NCI-H146 treated with DMSO at 0.1 percent for 48 hours (cell line): ENCODE measurements around the gene COL18A1.
"Not testable (repeated sequence)": the region's sequence is repeated elsewhere in the genome, so short reads cannot be mapped to it uniquely, and the experiment has no call there.

ENCODE experiments used
- DNase-seq: peaks from one replicate; lab custom pipeline; 2025; ENCODE audit not compliant: unreplicated experiment; lab: John Stamatoyannopoulos, UW

COL18A1 gene

DNA sequence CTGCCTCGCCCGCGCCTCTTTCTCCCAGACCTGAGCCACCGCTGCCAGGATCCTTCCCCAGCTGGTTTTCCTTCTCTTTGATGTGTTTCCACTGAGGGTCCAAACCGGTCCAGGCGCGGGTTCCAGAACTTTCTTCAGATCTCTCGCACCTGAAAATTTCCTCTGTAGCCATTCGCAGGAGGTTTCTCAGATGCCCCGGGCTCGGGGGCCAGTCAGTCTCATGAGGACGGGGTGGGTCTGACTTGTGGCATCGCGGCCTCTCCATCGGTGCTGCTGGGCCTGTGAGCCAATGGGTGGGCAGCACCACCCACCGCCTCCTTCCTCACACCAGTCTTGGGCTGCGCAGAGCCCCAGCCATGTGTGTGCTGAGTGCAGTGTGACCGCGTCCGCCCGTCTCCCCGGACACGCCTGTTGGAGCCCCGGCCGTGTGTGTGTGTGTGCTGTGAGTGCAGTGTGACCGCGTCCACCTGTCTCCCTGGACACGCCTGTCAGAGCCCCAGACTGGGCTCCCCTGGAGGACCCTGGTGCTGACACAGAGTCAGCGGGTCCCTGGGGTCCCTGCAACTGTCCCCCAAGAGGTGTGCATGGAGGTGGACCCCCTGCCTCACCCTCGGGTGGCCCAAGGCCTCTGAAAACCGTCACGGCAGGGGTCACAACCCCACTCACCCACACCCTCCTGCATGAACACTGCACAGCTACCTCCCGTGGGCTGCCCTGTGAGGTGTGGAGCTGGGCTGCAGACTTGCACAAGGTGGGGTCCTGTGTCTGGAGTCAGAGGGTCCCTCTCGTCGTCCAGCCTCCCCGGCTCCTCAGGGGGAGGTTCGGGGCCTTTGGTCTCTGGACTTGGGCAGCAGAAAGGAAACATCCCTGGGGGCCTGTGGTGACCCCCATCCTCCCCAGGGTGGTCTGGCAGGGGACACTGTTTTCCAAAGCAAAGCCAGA is 20.2 kb downstream of the COL18A1 start:
- no peak for DNase-seq

DNA sequence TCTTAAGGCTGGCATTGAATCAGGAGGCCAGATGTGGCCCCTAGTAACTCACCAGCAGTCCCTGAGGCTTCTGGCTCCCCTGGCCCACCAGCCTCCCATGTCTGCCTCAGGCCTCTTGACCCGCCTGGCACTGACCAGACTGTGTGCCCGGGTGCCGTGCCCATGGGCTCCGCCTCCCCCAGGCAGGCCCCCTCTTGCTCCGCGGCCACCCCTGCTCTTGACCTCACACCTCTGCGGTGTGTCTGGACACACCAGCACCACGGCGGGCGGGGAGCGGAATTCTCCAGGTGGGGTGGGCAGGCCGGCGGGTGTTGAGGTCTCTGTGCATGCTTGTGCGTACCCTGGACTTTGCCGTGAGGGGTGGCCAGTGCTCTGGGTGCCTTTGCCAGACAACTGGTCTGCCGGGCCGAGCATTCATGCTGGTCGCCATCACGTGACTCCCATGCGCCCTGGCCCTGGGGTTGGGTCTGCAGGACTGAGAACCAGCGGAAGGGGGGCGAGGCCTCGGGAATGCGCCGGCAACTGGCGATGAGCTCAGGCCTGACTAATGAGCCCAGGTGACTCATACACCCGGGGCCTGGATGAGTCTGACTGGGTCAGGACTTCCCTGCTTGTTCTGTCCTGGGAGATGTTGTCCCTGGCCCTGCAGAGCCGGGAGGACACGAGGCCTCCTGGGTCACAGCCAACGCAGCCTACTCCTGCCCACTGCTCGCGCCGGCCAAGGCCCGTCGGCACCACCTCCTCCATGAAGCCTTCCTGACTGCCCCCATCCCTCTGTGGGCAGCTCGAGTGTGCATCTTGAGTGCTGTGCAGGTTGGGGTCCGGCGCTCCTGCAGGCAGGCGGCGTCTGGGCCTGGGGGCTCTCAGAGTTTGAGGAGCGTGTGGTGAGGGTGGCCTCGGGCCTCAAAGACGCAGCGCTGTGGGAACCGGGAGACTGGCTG is 22.6 kb downstream of the COL18A1 start:
- DNase-seq: no peak

DNA sequence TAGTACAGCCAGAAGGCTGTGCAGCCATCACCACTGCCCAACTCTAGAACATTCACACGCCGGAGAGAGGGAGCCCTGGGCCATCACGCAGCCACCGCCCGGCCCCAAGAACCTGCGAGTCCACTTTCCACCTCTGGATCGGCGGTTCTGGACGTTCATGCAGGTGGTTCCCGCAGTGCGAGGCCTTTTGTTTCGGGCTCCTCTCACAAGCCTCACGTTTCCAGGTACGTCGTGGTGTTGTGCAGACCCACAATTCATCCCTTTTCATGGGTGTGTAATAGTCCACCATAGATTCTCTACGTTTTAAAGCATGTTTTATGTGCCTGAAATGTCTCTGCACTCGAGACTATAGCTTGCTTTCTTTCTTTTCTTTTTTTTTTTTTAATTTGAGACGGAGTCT is 23.6 kb downstream of the COL18A1 start:
- no peak for DNase-seq

DNA sequence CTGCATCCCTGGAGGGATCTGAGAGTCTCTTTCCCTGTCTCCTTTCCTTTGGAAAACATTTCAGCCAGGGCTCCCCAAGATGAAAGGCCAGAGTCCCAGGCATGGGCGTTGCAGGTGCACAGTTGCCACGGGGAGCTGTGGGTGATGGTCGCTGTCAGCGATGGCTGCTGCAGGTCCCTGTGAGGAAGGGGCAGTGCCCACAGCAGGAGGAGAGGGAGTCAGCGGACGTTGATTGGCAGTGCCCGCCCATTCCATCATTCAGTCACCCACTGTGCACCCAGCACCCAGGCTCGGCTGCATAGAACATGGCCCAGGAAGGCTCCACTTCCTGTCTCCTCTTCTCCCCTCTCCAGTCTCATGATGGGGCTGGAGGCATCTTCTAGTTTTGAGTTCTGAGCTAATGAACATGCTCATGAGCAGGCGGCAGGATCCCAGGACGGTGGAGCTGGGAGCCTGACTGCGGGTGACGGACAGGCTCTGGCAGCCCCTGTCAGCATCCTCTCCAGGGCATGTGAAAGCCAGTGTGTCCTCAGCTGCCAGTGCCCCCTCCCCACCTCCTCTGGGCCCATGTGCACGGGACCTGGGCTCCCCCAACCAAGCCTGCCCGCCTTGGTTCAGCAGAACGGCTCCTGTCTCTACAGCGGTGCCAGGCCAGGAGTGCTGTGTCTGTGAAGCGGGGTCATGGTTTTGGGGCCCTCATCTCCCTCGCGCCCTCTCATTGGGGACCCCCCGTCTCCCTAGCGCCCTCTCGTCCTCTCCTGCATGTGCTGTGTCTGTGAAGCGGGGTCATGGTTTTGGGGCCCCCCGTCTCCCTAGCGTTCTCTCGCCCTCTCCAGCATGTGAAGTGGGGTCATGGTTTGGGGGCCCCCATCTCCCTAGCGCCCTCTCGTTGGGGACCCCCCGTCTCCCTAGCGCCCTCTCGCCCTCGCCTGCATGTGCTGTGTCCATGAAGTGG is 24.5 kb downstream of the COL18A1 start:
- no peak for DNase-seq

DNA sequence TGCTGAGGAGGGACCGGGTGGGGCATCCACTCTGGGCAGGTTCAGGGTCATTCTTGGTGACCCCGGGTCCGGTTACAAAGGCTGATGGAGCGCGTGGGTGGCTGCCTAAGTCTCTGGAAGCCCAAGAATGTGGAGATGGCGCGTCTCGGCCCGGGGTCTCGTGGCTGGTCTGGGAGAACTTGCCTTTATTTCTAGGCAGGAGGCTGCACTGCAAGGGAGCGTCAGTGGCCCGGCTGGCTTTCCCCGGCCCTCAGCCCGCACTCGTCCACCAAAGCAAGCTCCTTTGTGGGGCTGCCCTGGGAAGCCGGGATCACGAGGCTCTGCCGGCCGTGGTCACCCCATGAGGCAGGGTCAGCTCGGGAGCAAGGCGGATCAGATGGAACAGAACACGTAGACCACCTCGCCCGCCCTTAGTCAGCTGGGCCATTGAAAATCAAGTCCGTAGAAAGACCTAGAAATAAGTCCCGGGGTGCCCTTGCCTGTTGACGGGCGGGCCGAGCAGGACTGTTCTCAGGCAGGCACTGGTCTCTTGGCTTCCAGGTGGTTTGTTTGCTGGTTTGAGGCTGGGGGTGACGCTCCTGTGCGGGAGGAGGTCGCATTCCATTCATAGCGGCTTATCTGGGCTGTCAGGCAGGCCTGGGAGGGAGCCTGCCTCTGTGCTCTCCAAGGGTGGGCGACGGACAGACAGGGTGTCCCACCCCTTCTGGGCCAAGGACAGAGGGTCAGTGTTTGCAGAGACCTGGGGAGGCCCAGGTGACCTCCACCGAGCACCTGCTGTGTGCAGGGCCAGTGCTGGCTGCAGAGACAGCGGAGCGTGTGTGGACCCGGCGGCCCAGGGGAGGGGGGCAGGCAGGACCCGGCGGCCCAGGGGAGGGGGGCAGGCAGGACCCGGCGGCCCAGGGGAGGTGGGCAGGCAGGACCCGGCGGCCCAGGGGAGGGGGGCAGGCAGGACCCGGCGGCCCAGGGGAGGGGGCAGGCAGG is 25.8 kb downstream of the COL18A1 start:
- DNase-seq: no peak

DNA sequence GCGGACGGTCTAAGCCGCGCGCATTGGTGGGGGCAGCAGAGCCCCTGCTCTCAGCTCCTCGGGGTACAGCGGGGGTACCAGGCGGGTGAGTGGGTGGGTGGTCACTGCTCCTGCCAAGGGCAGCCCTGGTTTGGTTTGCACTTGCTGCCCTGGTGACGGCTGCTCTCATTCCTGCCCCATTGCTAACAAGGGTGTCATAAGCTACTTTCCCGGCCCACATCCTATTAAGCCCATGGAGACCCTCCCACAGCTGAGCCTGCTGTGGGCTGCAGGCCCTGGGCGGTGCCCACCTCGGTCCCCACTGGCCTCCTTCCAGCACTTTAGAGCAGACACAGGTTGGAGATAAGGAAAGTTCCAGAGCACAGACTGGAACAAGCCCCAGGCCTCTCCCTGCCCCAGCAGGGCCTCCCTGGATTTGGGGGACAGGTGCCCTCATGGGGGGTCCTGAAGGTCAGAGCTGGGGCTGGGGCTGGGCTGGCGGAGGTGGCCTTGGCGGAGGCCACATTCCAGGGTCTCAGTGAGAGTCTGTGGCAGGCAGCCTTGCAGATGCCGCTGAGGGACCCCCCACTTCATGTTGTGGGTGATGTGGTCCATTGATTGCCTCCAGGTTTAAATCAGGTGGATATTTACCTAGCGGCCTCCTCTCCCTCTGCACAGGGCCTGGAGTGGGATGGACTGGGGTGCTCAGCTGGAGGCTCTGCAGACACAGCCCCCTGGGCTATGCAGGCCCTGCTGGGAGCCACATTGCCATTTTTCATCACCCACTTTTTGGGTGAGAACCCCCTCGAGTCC is 27.0 kb downstream of the COL18A1 start:
- DNase-seq: no peak

DNA sequence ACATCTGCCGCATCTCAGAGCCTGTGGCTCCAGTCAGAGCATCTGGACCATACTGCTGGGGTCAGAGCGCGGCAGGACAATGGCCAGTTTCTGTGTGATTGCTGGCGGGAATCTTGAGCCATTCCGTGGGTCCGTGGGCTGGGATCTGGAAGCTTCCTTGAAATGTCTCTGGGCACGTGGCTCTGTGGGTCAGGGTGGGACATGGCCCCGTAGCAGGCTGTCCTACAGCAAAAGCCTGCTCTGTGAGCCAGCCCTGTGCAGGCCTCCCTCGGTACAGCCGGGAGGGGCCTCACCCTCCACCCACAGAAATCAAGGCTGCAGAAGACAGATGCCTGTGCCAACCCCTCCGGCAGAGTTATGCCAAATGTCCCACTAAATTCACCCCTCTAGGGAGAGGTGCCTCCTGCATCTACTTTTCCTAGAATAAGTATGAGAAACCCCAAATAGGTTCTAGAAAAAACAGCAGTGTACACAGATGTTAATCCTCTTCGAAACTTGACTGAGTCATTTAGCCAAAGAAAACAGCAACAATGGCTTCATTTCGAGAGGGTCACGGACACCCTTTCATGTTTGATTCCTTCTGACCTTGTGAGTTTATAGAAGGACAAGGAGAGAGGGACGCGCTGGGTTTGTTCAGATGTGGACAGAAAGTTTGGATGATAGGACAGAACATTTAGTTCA is 27.8 kb downstream of the COL18A1 start:
- no peak for DNase-seq

DNA sequence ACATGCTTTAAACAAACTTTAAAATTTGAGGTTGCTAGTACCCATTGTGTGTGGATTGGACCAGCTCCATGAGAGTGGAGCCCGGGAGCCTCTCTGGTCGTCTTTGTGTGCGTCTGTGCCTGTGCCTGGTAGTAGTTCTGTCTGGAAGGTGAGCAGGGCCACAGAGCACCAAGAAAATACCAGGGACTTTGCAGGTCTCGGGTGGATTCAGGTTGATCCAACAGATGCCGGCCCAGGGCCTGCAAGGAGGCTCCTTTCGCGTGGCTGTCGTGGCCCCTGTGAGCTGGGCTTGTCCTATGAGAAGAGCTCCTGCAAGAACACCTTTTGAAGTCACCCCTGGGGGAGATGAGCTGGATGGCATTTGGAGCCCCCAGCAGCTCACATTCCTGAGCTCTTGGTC is 28.3 kb downstream of the COL18A1 start:
- no peak for DNase-seq

DNA sequence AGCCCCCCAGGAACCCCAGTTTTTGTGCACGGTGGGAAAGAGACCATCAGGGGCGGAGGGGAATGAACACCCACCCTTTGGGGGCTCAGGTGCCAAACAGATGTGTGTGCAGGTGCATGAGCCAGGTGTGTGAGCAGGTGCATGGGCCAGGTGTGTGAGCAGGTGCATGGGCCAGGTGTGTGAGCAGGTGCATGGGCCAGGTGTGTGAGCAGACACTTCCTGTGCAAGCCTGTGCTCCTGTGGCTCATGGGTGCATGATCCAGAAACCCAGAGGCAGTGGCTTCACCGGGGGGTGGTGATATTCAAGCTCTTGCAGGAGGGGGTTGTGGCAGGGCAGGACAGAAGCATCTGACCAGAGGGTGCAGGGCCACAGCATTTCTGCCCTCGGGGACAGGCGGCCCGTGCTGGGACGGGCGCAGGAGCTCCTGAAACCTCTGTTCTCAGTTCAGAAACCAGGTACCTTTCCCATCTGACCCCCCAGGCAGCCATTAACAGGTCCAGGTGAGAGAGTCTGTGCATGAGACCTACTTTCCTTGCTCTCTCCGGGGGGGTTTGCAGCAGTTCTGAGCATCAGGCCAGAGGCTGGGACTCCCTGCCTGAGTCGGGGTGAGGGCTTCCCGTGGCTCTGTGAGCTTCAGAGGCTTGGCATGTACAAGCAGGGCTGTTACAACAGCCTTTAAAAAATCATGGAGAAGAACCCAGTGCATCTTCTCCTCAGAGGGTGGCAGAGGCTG is 29.1 kb downstream of the COL18A1 start:
- DNase-seq: no peak

DNA sequence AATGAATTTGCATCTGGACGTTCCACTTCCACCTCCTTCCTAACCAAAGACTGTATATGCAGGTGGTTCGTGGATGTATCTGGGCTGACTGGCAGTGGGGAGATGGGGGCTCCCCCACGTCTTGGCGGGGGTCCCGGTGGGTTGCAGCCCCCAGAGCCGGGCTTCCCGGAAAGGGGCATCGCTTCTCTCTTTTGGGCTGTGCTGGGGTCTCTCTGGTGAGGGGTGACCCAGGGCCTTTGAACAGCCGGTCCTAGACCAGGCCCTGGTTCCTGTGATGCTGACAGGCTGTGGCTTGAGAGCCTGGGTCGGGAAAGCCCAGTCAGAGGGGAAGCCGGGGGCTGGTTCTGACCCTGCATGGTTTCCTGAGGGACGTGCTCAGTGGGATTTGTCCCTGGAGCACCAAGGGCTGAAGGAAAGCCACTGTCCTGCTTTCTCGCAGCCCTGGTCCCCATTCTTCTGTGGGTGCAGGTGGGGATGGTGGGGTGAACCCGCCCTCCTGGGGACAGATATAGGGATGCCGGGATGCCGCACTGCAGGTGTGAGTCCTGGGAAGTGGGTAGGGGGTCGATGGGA is 29.8 kb downstream of the COL18A1 start:
- DNase-seq: no peak

DNA sequence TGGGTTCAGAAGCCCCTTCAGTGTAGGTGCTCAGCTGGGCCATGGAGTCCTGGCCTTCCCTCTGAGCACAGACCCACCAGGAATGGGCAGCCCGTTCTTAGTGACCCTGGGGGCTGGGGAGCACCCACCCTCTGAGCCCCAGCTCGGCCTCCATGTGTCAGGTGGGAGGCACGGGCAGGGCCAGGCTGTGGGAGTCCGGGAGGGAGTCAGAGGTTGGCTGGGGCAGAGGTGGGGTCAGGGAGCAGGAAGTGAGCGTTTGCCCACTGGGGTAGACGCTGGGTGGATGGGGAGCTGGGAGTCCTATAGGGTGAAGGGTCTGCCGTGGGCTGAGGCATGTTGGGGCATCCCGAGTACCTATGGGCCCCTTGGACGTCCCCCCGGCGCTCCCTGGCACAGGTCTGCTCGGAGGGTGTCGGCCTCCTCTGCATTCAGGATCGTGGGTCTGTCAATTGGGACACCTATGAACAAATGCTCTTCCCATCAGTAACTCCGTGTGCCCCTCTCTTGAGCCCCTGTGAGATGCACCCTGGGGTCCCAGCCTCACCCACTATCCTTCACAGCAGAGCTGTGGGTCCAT is 30.5 kb downstream of the COL18A1 start:
- no peak for DNase-seq

DNA sequence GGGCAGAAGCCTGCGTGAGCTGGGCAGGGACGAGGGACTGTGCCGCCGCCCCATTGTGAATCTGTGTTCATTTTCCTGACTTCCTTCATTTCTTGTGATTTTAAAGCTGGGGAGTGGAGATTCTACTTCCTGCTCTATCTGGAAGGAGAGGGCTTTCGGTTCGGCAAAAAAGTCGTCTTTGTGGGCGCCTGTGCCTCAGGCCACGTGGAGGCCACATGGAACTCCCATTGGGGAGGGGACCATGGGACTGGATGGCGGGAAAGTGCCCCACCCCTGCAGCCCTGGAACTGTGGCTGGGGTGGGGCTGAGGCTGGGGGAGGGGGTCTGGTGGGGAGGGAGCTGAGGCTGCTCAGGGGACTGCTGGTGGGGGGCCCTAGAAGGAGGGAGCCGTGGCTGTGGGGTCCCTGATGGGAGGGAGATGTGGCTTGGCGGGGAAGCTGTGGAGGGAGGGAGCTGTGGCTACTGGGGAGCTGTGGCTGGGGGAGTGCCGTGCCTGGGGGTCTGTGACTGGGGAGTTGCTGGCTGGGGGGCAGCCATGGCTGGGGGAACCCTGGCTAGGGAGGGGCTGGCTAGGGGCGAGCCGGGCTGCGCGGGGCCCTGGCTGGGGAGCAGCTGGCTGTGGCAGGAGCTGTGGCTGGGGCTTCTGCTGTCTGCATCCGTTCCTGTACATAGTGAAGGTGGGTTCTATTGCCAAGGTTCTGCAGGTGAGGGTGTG is 31.5 kb downstream of the COL18A1 start:
- no peak for DNase-seq

DNA sequence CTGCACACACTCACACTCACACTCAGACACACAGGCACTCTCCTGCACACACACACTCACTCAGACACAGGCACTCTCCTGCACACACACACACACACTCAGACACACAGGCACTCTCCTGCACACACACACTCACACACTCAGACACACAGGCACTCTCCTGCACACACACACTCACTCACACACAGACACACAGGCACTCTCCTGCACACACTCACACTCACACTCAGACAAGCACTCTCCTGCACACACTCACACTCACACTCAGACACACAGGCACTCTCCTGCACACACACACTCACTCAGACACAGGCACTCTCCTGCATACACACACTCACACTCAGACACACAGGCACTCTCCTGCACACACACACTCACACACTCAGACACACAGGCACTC is 32.9 kb downstream of the COL18A1 start:
- DNase-seq: not testable (repeated sequence)

DNA sequence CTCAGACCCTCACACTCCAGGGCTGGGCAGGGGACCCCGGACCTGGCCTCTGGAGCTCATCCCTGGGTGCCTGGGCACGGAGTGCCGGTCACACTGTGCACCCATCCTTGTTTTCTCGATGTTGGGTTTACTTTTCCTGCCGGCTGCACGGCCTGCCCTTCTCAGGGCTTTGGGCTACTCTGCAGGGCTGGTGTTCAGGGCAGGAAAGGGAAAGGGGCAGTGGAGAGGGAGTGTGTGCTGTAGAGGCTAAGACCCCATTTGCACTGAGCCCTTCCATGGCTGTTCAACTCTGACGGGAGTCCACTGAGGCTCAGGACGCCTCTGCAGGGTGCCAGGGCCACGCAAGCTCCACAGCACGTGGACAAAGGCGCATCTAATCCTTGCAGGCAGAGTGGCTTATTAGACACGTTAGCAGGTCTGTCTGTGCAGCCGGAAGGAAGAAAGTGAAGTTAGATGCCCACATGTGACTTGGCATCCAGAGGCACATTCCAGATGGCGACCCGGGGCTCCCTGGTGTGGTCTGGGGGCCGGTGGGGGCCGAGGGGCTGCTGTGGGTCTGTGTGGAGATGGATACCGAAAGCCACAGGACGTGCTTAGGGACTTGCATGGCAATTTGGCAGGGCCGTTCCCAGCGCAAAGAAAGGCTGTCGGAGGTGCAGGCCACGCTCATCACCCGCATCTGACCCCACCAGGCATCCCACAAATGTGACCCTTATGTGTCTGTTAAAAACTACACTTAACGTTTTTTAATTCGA is 33.6 kb downstream of the COL18A1 start:
- no peak for DNase-seq

DNA sequence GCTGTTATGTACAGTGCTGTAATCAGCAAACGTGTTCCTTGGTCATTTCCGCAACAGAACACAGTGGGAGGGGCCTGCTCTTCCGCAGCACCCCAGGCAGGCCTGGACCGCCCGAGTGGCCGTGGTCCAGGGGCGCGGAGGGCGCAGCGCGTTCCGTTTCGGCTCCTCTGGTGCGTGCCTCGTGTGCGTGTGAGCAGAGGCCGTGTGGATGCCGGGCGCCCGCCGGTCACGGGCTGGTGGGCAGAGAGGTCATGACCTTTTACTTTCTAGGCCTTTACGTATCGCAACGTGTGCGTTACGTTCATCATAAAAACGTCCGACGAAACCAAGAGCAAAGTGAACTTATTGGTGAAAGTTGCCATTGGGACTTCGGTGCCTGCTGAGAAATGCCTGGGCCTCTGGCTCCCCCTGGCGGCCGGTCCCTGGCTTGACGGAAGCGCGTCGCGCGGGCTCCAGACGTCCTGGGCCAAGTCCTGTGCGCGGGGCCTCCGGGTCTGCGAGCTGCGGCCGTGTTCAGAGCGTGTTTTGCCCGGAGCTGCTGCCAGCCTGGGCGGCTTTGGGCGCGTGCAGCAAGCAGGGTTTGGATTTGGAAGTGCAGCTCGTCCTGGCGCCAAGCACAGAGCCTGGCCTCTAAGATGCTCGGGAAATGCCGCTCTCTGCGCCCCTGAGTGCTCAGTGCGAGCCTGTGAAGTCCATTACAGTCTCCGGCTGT is 34.4 kb downstream of the COL18A1 start:
- DNase-seq: no peak
